Measurements from ENCODE around the gene NUDT5. TPM values are rescaled to one million over a fixed set of nuclear protein-coding genes. Genes with fewer than 3 reads are reported as not detected.
A peak's percentile ranks its signal among the peaks of the same experiment; 100 is the strongest.

NUDT5 gene
- polyA plus RNA-seq, 2 donors: 26.8 to 49.2 TPM

DNA sequence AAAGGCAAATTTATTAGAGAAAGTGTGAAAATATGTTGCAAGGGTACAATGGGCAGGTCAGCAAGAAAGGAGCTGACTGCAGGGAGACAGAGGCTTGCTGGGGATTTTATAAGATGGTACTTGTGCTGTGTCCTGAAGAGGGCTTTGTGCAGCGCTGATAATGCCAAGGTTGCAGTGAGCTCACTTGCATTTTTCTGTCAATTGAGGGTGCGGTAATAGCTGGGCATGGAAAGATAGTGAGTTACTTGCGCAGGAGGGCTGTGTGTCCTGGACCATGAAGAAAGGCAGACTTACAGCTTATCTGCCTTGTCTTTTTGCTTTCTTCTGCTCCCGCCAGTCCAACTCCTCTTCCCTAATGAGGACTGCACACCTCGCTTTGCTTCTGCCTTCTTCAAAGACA, 12.8 kb upstream of the NUDT5 start:
- H3K27me3 ChIP-seq (ENCODE audit: control insufficient read depth in 1 of 2, insufficient read depth in 2 of 2, low read length in 2 of 2): no peaks in the 10 kb centered on the region
- 97 to 98% methylated on average over 5 of the region's 5 CpGs for WGBS, 2 donors
- no peaks in the 10 kb centered on the region for H3K9me3 ChIP-seq (ENCODE audit: control insufficient read depth in 2 of 2, insufficient read depth in 1 of 2, low read depth in 1 of 2, low read length in 1 of 2)
- H3K36me3 ChIP-seq (ENCODE audit: control insufficient read depth in 2 of 2, insufficient read depth in 2 of 2, low read length in 1 of 2): peaks cover 2 to 3% of the 10 kb centered on the region in 2 donors
- no peak overlapping the region for H3K27ac ChIP-seq (ENCODE audit: low read depth in 2 of 2, low read length in 1 of 2)
- no peaks in the 10 kb centered on the region for H3K4me1 ChIP-seq (ENCODE audit: control insufficient read depth in 2 of 2, insufficient read depth in 2 of 2, low read length in 1 of 2)
- H3K4me3 ChIP-seq (ENCODE audit: low read depth in 1 of 2, low read length in 2 of 2): no peak overlapping the region

DNA sequence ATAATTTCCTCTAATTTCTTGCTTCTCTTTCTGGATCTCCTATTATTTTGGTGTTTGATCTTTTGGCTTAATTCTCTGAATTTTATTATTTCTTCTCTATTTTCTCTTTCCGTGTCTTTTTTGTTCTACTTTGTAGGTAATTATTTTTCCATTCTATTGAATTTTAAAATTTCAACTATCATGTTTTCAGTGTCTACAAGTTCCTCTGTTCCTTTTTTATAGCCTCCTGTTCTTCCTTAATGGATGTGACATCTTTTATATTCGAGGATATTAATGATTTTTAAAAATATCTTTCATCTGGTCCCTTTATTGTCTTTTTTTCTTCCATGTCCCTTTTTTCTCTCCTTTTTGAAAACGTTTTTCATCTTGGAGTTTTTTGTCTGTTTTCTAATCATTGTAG, 11.4 kb upstream of the NUDT5 start:
- peaks cover 4 to 7% of the 10 kb centered on the region in 2 donors for H3K36me3 ChIP-seq (ENCODE audit: control insufficient read depth in 2 of 2, insufficient read depth in 2 of 2, low read length in 1 of 2)
- no peak overlapping the region for H3K4me3 ChIP-seq (ENCODE audit: low read depth in 1 of 2, low read length in 2 of 2)
- WGBS, 2 donors: 79 to 86% methylated on average over 3 of the region's 3 CpGs
- H3K4me1 ChIP-seq (ENCODE audit: control insufficient read depth in 2 of 2, insufficient read depth in 2 of 2, low read length in 1 of 2): no peaks in the 10 kb centered on the region
- H3K27me3 ChIP-seq (ENCODE audit: control insufficient read depth in 1 of 2, insufficient read depth in 2 of 2, low read length in 2 of 2): no peaks in the 10 kb centered on the region
- no peaks in the 10 kb centered on the region for H3K9me3 ChIP-seq (ENCODE audit: control insufficient read depth in 2 of 2, insufficient read depth in 1 of 2, low read depth in 1 of 2, low read length in 1 of 2)
- no peak overlapping the region for H3K27ac ChIP-seq (ENCODE audit: low read depth in 2 of 2, low read length in 1 of 2)

DNA sequence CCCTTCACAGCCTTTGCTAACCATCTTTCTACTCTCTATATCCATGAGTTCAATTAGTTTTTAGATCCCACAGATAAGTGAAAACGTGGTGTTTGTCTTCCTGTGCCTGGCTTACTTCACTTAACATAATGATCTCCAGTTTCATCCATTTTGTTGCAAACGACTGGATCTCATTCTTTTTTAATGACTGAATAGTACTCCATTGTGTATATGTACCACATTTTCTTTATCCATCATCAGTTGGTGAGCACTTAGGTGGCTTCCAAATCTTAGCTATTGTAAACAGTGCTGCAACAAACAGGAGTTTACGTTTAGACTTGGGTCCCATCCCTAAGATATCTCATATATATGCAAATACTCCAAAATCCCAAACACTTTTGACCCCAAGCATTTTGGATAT, 9.4 kb upstream of the NUDT5 start:
- Histone ChIP-seq H3K9me3 (ENCODE audit: control insufficient read depth in 2 of 2, insufficient read depth in 1 of 2, low read depth in 1 of 2, low read length in 1 of 2) (no peaks in the 10 kb centered on the region), H3K4me3 (ENCODE audit: low read depth in 1 of 2, low read length in 2 of 2) (no peak overlapping the region), H3K27me3 (ENCODE audit: control insufficient read depth in 1 of 2, insufficient read depth in 2 of 2, low read length in 2 of 2) (no peaks in the 10 kb centered on the region), H3K36me3 (ENCODE audit: control insufficient read depth in 2 of 2, insufficient read depth in 2 of 2, low read length in 1 of 2) (peaks cover 4 to 11% of the 10 kb centered on the region in 2 donors), H3K27ac (ENCODE audit: low read depth in 2 of 2, low read length in 1 of 2) (no peak overlapping the region), H3K4me1 (ENCODE audit: control insufficient read depth in 2 of 2, insufficient read depth in 2 of 2, low read length in 1 of 2) (no peaks in the 10 kb centered on the region)
- 88 to 93% methylated on average over 3 of the region's 3 CpGs for whole genome bisulfite sequencing, 2 donors

DNA sequence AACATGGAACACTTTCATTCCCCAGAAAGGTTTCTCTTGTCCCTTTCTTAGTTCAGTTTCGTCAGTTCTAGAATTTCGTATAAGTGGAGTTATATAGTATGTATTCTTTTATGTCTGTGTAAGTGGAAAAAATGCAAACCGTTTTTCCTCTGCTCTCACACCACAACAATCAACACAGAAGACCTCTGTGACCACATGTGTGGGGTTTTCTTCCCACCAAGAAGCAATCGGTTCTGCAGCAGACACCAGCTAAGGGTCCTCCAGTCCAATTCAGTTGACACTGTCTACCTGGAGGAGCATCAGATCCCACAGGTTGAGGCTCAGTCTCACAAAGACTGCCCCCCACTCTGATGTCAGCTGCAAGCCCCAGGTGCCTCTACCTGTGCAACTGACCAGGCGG, 6.5 kb upstream of the NUDT5 start:
- Histone ChIP-seq H3K9me3 (ENCODE audit: control insufficient read depth in 2 of 2, insufficient read depth in 1 of 2, low read depth in 1 of 2, low read length in 1 of 2) (no peaks in the 10 kb centered on the region), H3K27ac (ENCODE audit: low read depth in 2 of 2, low read length in 1 of 2) (no peak overlapping the region), H3K4me3 (ENCODE audit: low read depth in 1 of 2, low read length in 2 of 2) (no peak overlapping the region), H3K36me3 (ENCODE audit: control insufficient read depth in 2 of 2, insufficient read depth in 2 of 2, low read length in 1 of 2) (peaks cover 2 to 11% of the 10 kb centered on the region in 2 donors), H3K4me1 (ENCODE audit: control insufficient read depth in 2 of 2, insufficient read depth in 2 of 2, low read length in 1 of 2) (no peaks in the 10 kb centered on the region), H3K27me3 (ENCODE audit: control insufficient read depth in 1 of 2, insufficient read depth in 2 of 2, low read length in 2 of 2) (no peaks in the 10 kb centered on the region)
- 80% methylated on average over 5 of the region's 5 CpGs for WGBS, 2 donors

DNA sequence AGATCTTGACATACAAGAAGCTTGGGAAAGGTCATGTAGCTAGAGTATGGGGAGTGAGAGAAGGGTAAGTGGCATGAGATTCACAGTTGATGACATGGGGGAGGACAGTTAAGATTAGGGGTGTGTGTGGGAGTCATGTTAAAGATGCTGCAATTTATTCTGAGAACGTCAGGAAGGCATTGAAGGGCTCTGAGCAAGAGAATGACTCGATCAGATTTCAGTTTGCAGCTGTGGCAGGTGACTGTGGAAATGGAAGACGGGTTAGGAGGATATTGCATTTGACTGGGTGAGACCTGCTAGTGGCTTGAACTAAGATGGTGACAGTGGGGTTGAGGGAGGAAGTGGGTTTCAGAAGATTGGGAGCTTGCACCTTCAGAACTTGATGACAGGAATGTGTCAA, 5.9 kb upstream of the NUDT5 start:
- Histone ChIP-seq H3K4me3 (ENCODE audit: low read depth in 1 of 2, low read length in 2 of 2) (no peak overlapping the region), H3K27me3 (ENCODE audit: control insufficient read depth in 1 of 2, insufficient read depth in 2 of 2, low read length in 2 of 2) (no peaks in the 10 kb centered on the region), H3K27ac (ENCODE audit: low read depth in 2 of 2, low read length in 1 of 2) (no peak overlapping the region), H3K9me3 (ENCODE audit: control insufficient read depth in 2 of 2, insufficient read depth in 1 of 2, low read depth in 1 of 2, low read length in 1 of 2) (no peaks in the 10 kb centered on the region), H3K36me3 (ENCODE audit: control insufficient read depth in 2 of 2, insufficient read depth in 2 of 2, low read length in 1 of 2) (peaks cover 2 to 11% of the 10 kb centered on the region in 2 donors), H3K4me1 (ENCODE audit: control insufficient read depth in 2 of 2, insufficient read depth in 2 of 2, low read length in 1 of 2) (no peaks in the 10 kb centered on the region)
- 79 to 84% methylated on average over 3 of the region's 3 CpGs for WGBS, 2 donors

DNA sequence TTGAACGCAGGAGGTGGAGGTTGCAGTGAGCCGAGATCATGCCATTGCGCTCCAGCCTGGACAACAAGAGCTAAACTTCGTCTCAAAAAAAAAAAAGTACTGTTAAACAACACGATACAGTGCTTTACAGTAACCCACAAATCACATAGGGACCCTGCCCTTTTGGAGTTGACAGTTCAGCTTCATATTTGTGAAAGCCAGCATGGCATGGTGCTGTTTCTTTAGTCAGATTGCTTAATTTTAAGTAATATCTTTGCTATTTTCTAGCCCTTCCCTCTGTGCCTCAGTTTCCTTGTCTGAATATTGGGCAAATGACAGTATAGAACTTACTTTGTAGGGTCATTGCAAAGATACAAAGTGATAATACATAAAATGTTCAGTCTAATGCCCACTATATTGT, 5.2 kb upstream of the NUDT5 start:
- no peak overlapping the region for H3K27ac ChIP-seq (ENCODE audit: low read depth in 2 of 2, low read length in 1 of 2)
- no peak overlapping the region for H3K4me3 ChIP-seq (ENCODE audit: low read depth in 1 of 2, low read length in 2 of 2)
- H3K9me3 ChIP-seq (ENCODE audit: control insufficient read depth in 2 of 2, insufficient read depth in 1 of 2, low read depth in 1 of 2, low read length in 1 of 2): no peaks in the 10 kb centered on the region
- WGBS, 2 donors: 95 to 98% methylated on average over 5 of the region's 5 CpGs
- peaks cover 2 to 11% of the 10 kb centered on the region in 2 donors for H3K36me3 ChIP-seq (ENCODE audit: control insufficient read depth in 2 of 2, insufficient read depth in 2 of 2, low read length in 1 of 2)
- H3K27me3 ChIP-seq (ENCODE audit: control insufficient read depth in 1 of 2, insufficient read depth in 2 of 2, low read length in 2 of 2): no peaks in the 10 kb centered on the region
- no peaks in the 10 kb centered on the region for H3K4me1 ChIP-seq (ENCODE audit: control insufficient read depth in 2 of 2, insufficient read depth in 2 of 2, low read length in 1 of 2)

DNA sequence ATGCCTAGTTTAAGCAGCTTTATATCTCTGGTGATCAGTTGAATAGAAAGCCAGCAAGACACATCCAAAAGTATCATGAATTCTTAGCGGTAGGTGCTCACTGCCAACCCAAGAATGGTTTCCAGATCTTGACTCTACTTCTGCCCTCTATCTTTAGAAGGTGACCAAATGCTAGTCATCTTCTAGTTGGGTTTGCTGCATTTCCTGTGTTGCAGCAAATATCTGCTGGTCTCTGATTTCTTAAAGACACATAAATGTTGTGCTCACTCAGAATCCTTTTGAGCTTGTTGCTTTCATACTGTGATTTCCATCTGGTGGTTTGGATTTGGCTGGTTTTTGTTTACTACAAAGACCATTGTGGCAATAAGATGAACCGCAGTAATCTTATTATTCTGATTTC, 2.5 kb upstream of the NUDT5 start:
- Histone ChIP-seq H3K27ac (ENCODE audit: low read depth in 2 of 2, low read length in 1 of 2) (no peak overlapping the region), H3K9me3 (ENCODE audit: control insufficient read depth in 2 of 2, insufficient read depth in 1 of 2, low read depth in 1 of 2, low read length in 1 of 2) (no peaks in the 10 kb centered on the region), H3K27me3 (ENCODE audit: control insufficient read depth in 1 of 2, insufficient read depth in 2 of 2, low read length in 2 of 2) (no peaks in the 10 kb centered on the region), H3K4me1 (ENCODE audit: control insufficient read depth in 2 of 2, insufficient read depth in 2 of 2, low read length in 1 of 2) (peaks cover 0 to 3% of the 10 kb centered on the region in 2 donors), H3K36me3 (ENCODE audit: control insufficient read depth in 2 of 2, insufficient read depth in 2 of 2, low read length in 1 of 2) (peaks cover 2 to 8% of the 10 kb centered on the region in 2 donors), H3K4me3 (ENCODE audit: low read depth in 1 of 2, low read length in 2 of 2) (no peak overlapping the region)
- WGBS, 2 donors: 86 to 88% methylated on average over 2 of the region's 2 CpGs

DNA sequence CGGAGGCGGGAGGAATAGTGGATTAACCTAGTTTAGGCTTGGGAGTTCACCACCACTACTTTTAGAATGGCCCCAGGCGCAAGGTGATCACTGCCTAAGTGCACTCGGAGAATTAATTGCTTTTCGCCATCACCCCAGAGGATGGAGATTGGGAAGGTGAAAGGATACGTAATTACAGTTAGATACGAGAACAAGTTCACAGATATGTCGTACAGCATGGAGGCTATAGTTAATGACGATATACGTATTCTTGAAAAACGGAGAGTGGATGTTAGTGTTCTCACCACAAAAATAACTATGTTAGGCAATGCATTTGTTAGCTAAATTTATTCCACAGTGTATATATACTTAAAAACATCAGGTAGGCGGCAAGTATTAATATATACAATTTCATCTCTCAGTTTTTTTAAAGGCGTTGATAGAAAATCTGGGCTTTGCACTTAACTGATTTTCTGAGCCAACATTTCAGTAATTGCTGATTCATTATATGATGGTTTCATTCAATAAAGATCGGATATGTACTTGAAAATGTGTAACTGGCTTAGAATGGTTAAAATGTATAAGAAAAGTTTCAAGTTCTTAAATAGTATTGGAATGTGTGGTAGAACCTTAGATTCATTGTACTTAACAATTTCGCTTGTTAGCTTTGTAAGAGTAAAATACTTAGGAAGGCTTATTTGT, 980 bp upstream of the NUDT5 start:
- H3K4me1 ChIP-seq (ENCODE audit: control insufficient read depth in 2 of 2, insufficient read depth in 2 of 2, low read length in 1 of 2): peaks cover 0 to 3% of the 10 kb centered on the region in 2 donors
- peak overlapping the region; percentile 73 to 85 for H3K4me3 ChIP-seq (ENCODE audit: low read depth in 1 of 2, low read length in 2 of 2)
- H3K27ac ChIP-seq (ENCODE audit: low read depth in 2 of 2, low read length in 1 of 2): peak overlapping the region; percentile 89 to 91
- no peaks in the 10 kb centered on the region for H3K27me3 ChIP-seq (ENCODE audit: control insufficient read depth in 1 of 2, insufficient read depth in 2 of 2, low read length in 2 of 2)
- peaks cover 0 to 5% of the 10 kb centered on the region in 2 donors for H3K36me3 ChIP-seq (ENCODE audit: control insufficient read depth in 2 of 2, insufficient read depth in 2 of 2, low read length in 1 of 2)
- no peaks in the 10 kb centered on the region for H3K9me3 ChIP-seq (ENCODE audit: control insufficient read depth in 2 of 2, insufficient read depth in 1 of 2, low read depth in 1 of 2, low read length in 1 of 2)
- WGBS, 2 donors: 8 to 10% methylated on average over 15 of the region's 15 CpGs

DNA sequence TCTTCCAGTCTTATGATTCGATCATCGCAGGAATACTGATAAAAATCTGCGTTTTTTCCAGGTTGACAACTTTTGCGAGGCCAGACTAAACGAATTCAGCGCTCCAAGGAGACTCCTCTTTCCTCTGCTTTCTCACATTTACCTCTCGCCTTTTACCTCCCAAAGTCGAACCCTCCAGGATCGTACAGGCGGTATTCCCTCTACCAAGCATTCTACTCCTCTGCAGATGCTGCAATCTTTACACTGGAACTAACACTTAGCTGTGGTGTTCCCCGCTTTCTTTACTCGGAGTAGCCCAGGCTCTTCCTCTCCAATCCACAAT, 449 bp downstream of the NUDT5 start:
- Histone ChIP-seq H3K4me1 (ENCODE audit: control insufficient read depth in 2 of 2, insufficient read depth in 2 of 2, low read length in 1 of 2) (peaks cover 0 to 3% of the 10 kb centered on the region in 2 donors), H3K27ac (ENCODE audit: low read depth in 2 of 2, low read length in 1 of 2) (peak overlapping the region; percentile 89 to 91), H3K4me3 (ENCODE audit: low read depth in 1 of 2, low read length in 2 of 2) (peak overlapping the region; percentile 73 to 85), H3K27me3 (ENCODE audit: control insufficient read depth in 1 of 2, insufficient read depth in 2 of 2, low read length in 2 of 2) (no peaks in the 10 kb centered on the region), H3K36me3 (ENCODE audit: control insufficient read depth in 2 of 2, insufficient read depth in 2 of 2, low read length in 1 of 2) (no peaks in the 10 kb centered on the region), H3K9me3 (ENCODE audit: control insufficient read depth in 2 of 2, insufficient read depth in 1 of 2, low read depth in 1 of 2, low read length in 1 of 2) (no peaks in the 10 kb centered on the region)
- WGBS, 2 donors: 0% methylated on average over 12 of the region's 12 CpGs

DNA sequence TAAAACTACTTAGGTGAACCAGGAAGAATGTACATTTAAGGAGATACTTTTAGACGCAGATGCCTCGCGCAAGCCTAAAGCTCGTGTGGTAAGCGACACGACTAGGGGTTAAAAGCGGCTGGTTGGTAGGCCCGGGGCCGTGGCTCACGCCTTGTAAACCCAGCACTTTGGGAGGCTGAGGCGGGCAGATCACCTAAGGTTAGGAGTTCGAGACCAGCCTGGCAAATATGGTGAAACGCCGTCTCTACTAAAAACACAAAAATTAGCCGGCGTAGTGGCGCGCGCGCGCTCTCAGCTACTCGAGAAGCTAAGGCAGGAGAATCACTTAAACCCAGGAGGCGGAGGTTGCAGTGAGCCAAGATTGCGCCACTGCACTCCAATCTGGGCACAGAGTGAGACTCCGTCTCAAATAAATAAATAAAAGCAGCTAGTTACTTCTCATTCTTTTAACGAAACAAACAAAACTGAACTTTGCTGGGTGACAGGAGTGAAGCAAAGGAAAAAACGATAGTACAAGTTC, 879 bp downstream of the NUDT5 start:
- no peaks in the 10 kb centered on the region for H3K36me3 ChIP-seq (ENCODE audit: control insufficient read depth in 2 of 2, insufficient read depth in 2 of 2, low read length in 1 of 2)
- H3K4me3 ChIP-seq (ENCODE audit: low read depth in 1 of 2, low read length in 2 of 2): peak overlapping the region; percentile 73 to 85
- no peaks in the 10 kb centered on the region for H3K9me3 ChIP-seq (ENCODE audit: control insufficient read depth in 2 of 2, insufficient read depth in 1 of 2, low read depth in 1 of 2, low read length in 1 of 2)
- peaks cover 0 to 3% of the 10 kb centered on the region in 2 donors for H3K4me1 ChIP-seq (ENCODE audit: control insufficient read depth in 2 of 2, insufficient read depth in 2 of 2, low read length in 1 of 2)
- WGBS, 2 donors: 3 to 5% methylated on average over 27 of the region's 27 CpGs
- H3K27ac ChIP-seq (ENCODE audit: low read depth in 2 of 2, low read length in 1 of 2): peak overlapping the region; percentile 70 to 89
- no peaks in the 10 kb centered on the region for H3K27me3 ChIP-seq (ENCODE audit: control insufficient read depth in 1 of 2, insufficient read depth in 2 of 2, low read length in 2 of 2)

Data from esophagus (tissue), 2 donors.